GM12878 (cell line): ENCODE data around the gene SAPCD2. TPM values are rescaled to one million over a fixed set of nuclear protein-coding genes. Genes with fewer than 3 reads are reported as not detected.

ENCODE experiments used
- ATAC-seq: fragments of 200-7000 bp; cut with Tn5 transposase; 3 replicates; pipeline ENCODE4 v1.9.1; 2020; ENCODE audit warnings: mild to moderate bottlenecking, moderate library complexity
- BruUV-seq: library from RNA; stranded (reverse); fragments of 400-500 nt; replicated peaks from 2 replicates; lab custom pipeline; 2021; lab: Mats Ljungman, UMichigan
- CTCF ChIA-PET: fragments of 300-600 bp; sonication (Branson Sonifier 250); formaldehyde crosslinking; extraction: SDS; loops from one replicate; lab custom pipeline; 2021; ENCODE audit warnings: inconsistent platforms; lab: Yijun Ruan, JAX
- POLR2A ChIA-PET: fragments of 350-600 bp; formaldehyde crosslinking; extraction: SDS; loops from one replicate; lab custom pipeline; 2021; ENCODE audit warnings: inconsistent platforms; lab: Charles Lee
- RAD21 ChIA-PET: fragments of 300-600 bp; sonication (Branson Sonifier 250); formaldehyde crosslinking; loops from one replicate; lab custom pipeline; 2023; ENCODE audit warnings: antibody characterized with exemption; ENCODE audit not compliant: unreplicated experiment; lab: Charles Lee
- SMC1A ChIA-PET: fragments of 300-600 bp; sonication (Branson Sonifier 250); formaldehyde crosslinking; loops from one replicate; lab custom pipeline; 2023; ENCODE audit not compliant: unreplicated experiment, uncharacterized antibody; lab: Charles Lee
- DNase-seq: peaks from one replicate; pipeline ENCODE4 v3.0.0-alpha.2; 2011; ENCODE audit warnings: low read depth, low spot score
- FAIRE-seq: peaks from 3 replicates; lab custom pipeline; 2011; peaks lifted over from hg19 to GRCh38; lab: Jason Lieb, UNC
- H2AFZ ChIP-seq: 2 replicates; pipeline ENCODE4 v1.6.0; 2011; ENCODE audit warnings: low read depth, low read length, control low read depth; ENCODE audit not compliant: control insufficient read depth
- H3K27ac ChIP-seq: 2 replicates; pipeline ENCODE4 v1.5.1; 2011; ENCODE audit warnings: control low read depth; ENCODE audit not compliant: control insufficient read depth, insufficient read depth
- H3K27me3 ChIP-seq, 2 experiments: replicated peaks in 1 of 2; 2 replicates each; pipeline versions ENCODE4 v1.6.0 to v1.6.1; 2011; ENCODE audit warnings: low read length in 1 of 2; ENCODE audit not compliant: control insufficient read depth in 2 of 2, insufficient read depth in 2 of 2
- H3K36me3 ChIP-seq, 2 experiments: 2 replicates each; pipeline ENCODE4 v1.5.1; 2011; ENCODE audit warnings: low read length in 1 of 2; ENCODE audit not compliant: control insufficient read depth in 2 of 2, insufficient read depth in 2 of 2
- H3K4me1 ChIP-seq: 2 replicates; pipeline ENCODE4 v1.6.1; 2011; ENCODE audit warnings: mild to moderate bottlenecking, low read length, moderate library complexity, mixed read lengths; ENCODE audit not compliant: control insufficient read depth, insufficient read depth
- H3K4me2 ChIP-seq: 2 replicates; pipeline ENCODE4 v1.6.0; 2011; ENCODE audit warnings: control low read depth; ENCODE audit not compliant: control insufficient read depth, insufficient read depth
- H3K4me3 ChIP-seq: fragments of 200-600 bp; sonication (generic); 2 replicates; pipeline ENCODE4 v1.5.1; 2016
- H3K79me2 ChIP-seq: 2 replicates; pipeline ENCODE4 v1.6.0; 2011; ENCODE audit warnings: low read length; ENCODE audit not compliant: control insufficient read depth, insufficient read depth
- H3K9ac ChIP-seq: 2 replicates; pipeline ENCODE4 v1.8.0; 2011; ENCODE audit warnings: low read length, control low read depth, mixed read lengths; ENCODE audit not compliant: control insufficient read depth, insufficient read depth
- H3K9me3 ChIP-seq: replicated peaks from 3 replicates; pipeline ENCODE4 v1.5.1; 2011; ENCODE audit warnings: mild to moderate bottlenecking, low read length; ENCODE audit not compliant: control insufficient read depth, insufficient read depth
- H4K20me1 ChIP-seq: 2 replicates; pipeline ENCODE4 v1.6.0; 2011; ENCODE audit not compliant: control insufficient read depth, insufficient read depth
- CEBPB ChIP-seq, 2 experiments: fragments of 150-350 bp in 1 of 2; IDR thresholded peaks; 2 replicates each; pipeline ENCODE4 v1.6.1; 2012 to 2014; ENCODE audit warnings: low read depth in 2 of 2, low read length in 2 of 2, borderline replicate concordance in 1 of 2, inconsistent platforms in 1 of 2
- CHD1 ChIP-seq: IDR thresholded peaks from 2 replicates; pipeline ENCODE4 v1.6.1; 2012; ENCODE audit warnings: low read depth, low read length, improper control_type of control experiment
- CREB1 ChIP-seq: IDR thresholded peaks from 2 replicates; pipeline ENCODE4 v1.6.1; 2012; ENCODE audit warnings: low read depth, mild to moderate bottlenecking, inconsistent platforms
- CREM ChIP-seq: IDR thresholded peaks from 2 replicates; pipeline ENCODE4 v1.6.1; 2014; ENCODE audit warnings: antibody characterized with exemption, low read depth
- HDGF ChIP-seq: fragments of 450-650 bp; IDR thresholded peaks from 2 replicates; pipeline ENCODE4 v1.6.1; 2016; ENCODE audit warnings: antibody characterized with exemption
- IKZF1 ChIP-seq: fragments of 450-650 bp; conservative IDR thresholded peaks from 2 replicates; pipeline ENCODE4 v1.6.1; 2017; ENCODE audit warnings: antibody characterized with exemption, mild to moderate bottlenecking
- LARP7 ChIP-seq: fragments of 450-650 bp; IDR thresholded peaks from 2 replicates; pipeline ENCODE4 v1.6.1; 2017; ENCODE audit warnings: mild to moderate bottlenecking
- MYB ChIP-seq: fragments of 150-350 bp; IDR thresholded peaks from 2 replicates; pipeline ENCODE4 v1.6.1; 2014; ENCODE audit warnings: mild to moderate bottlenecking, low read depth, low read length, borderline replicate concordance
- NFYA ChIP-seq: IDR thresholded peaks from 2 replicates; pipeline ENCODE4 v1.6.1; 2011; ENCODE audit warnings: low read depth, mild to moderate bottlenecking, low read length, improper control_type of control experiment, borderline replicate concordance
- PML ChIP-seq: IDR thresholded peaks from 2 replicates; pipeline ENCODE4 v1.6.1; 2012; ENCODE audit warnings: low read length, inconsistent platforms
- SMAD1 ChIP-seq: fragments of 450-650 bp; IDR thresholded peaks from 2 replicates; pipeline ENCODE4 v1.6.1; 2018; ENCODE audit warnings: mild to moderate bottlenecking, low read depth; ENCODE audit not compliant: partially characterized antibody
- ZBED1 ChIP-seq: IDR thresholded peaks from 2 replicates; pipeline ENCODE4 v1.6.1; 2016; ENCODE audit warnings: borderline replicate concordance
- ZNF384 ChIP-seq: IDR thresholded peaks from 2 replicates; pipeline ENCODE4 v1.6.1; 2012; ENCODE audit warnings: low read depth, mild to moderate bottlenecking, low read length, improper control_type of control experiment, borderline replicate concordance
- WGBS: methylation state at CpG from one replicate; pipeline ENCODE4 v1.1.6; 2016; ENCODE audit warnings: low lambda C conversion rate; ENCODE audit not compliant: insufficient replicate concordance, insufficient coverage; ENCODE audit errors: missing lambda C conversion rate; 5-methylcytosine and 5-hydroxymethylcytosine counted together
- in situ Hi-C: fragments of 300-500 bp; cut with MboI; formaldehyde crosslinking; loops from 9 replicates; pipeline ENCODE4 v1.14.3; 2018; ENCODE audit warnings: mixed read lengths
- intact Hi-C: fragments of 100-400 bp; cut with micrococcal nuclease; formaldehyde crosslinking; loops from one replicate; pipeline ENCODE4 v1.14.2; 2022; ENCODE audit not compliant: unreplicated experiment
- polyA plus RNA-seq, 11 experiments: library from polyadenylated mRNA; depleted of rRNA in 4 of 11; unstranded in 6 of 11; stranded (reverse) in 5 of 11; fragments of >200 nt; fragmentation: Nextera tagmentation in 4 of 11; fragmentation: Illumina TruSeq in 1 of 11; extraction: Ambion mirVana in 4 of 11; extraction: Trizol in 1 of 11; gene quantifications; 1 replicate in 1 of 11; 2 replicates in 10 of 11; pipeline versions ENCODE4 v1.2.1 to v1.2.3, GENCODE V29; 2011 to 2016; ENCODE audit warnings: inconsistent platforms in 2 of 11, missing spikeins in 2 of 11, low read depth in 1 of 11
- total RNA-seq, 4 experiments: library from RNA; depleted of rRNA in 3 of 4; stranded (reverse); fragments of >200 nt in 3 of 4; fragmentation: Illumina TruSeq in 1 of 4; extraction: Trizol in 1 of 4; gene quantifications; 2 replicates each; pipeline versions ENCODE4 v1.2.1 to v1.2.3, GENCODE V29; 2013 to 2021
- TF ChIP-seq, protein P1 (sequence below): IDR thresholded peaks from 2 replicates; pipeline ENCODE4 v1.6.1; 2012; ENCODE audit warnings: low read depth, low read length, improper control_type of control experiment
- TF ChIP-seq, protein P2 (sequence below): fragments of 450-650 bp; IDR thresholded peaks from 2 replicates; pipeline ENCODE4 v1.6.1; 2017; ENCODE audit warnings: mild to moderate bottlenecking

SAPCD2 gene
- total and polyA plus RNA-seq, 10 of the 15 experiments (the other 5 are each of a cell fraction or from before 2014, with no cell fraction given) = 1.6 to 35.2 (median 7.2) TPM

DNA sequence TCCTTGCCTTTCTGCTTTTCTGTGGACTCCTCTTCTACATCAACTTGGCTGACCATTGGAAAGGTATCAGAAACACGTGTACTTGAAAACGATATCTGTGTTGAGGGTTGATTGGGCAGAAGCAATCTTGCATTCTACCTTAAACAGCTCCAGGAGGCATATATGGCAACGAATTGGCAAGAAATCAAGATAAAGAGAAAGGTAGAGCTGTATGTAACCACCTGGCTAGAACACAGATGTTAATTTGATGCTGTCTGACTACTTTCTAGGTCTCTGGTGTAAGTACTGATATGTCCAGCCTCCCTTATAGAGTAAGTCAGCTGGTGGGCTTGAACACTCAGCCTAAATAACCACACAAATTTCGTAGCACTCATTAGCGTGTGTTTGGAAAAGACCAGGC, 17.8 kb upstream of the SAPCD2 start:
- ChIA-PET RAD21 (interaction anchor here (0.7 to 2.7 kb wide), 5 partner anchors 8 to 113 kb away, joined by 3 to 32 read pairs (median 15); partner anchors contain the start of genes SAPCD2 and TPRN), SMC1A (interaction anchor here (2.7 kb wide), 1 partner anchor 11 kb away, joined by 11 read pairs; the partner anchor contains the start of gene UAP1L1), CTCF (interaction anchor here (0.8 to 1.6 kb wide), 6 partner anchors 20 to 149 kb away, joined by 3 to 9 read pairs (median 4); no protein-coding TSS in a partner anchor), POLR2A (interaction anchor here (0.5 to 1.7 kb wide), 9 partner anchors 8 to 325 kb away, joined by 3 to 7 read pairs (median 5); partner anchors contain the start of genes SAPCD2 and TPRN)
- H3K9me3 ChIP-seq = no peaks in the 10 kb centered on the region
- TF ChIP-seq CHD1 = no peak
- TF ChIP-seq HDGF = no peak
- TF ChIP-seq CREB1 = no peak
- TF ChIP-seq ZBED1 = no peak
- TF ChIP-seq PML = no peak
- TF ChIP-seq ZNF384 = no peak
- no peak for TF ChIP-seq CEBPB (IDR thresholded peaks at IDR 0.05; ENCODE audit: borderline replicate concordance in 1 of 2, low read depth in 2 of 2, low read length in 2 of 2)
- no peak for TF ChIP-seq CREM
- TF ChIP-seq, protein P1, sequence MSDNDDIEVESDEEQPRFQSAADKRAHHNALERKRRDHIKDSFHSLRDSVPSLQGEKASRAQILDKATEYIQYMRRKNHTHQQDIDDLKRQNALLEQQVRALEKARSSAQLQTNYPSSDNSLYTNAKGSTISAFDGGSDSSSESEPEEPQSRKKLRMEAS = no peak
- no peak for TF ChIP-seq MYB
- no peak for TF ChIP-seq LARP7
- TF ChIP-seq NFYA = no peak
- no peak for TF ChIP-seq SMAD1
- TF ChIP-seq, protein P2, sequence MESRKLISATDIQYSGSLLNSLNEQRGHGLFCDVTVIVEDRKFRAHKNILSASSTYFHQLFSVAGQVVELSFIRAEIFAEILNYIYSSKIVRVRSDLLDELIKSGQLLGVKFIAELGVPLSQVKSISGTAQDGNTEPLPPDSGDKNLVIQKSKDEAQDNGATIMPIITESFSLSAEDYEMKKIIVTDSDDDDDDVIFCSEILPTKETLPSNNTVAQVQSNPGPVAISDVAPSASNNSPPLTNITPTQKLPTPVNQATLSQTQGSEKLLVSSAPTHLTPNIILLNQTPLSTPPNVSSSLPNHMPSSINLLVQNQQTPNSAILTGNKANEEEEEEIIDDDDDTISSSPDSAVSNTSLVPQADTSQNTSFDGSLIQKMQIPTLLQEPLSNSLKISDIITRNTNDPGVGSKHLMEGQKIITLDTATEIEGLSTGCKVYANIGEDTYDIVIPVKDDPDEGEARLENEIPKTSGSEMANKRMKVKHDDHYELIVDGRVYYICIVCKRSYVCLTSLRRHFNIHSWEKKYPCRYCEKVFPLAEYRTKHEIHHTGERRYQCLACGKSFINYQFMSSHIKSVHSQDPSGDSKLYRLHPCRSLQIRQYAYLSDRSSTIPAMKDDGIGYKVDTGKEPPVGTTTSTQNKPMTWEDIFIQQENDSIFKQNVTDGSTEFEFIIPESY = no peak
- TF ChIP-seq IKZF1 = no peak
- H3K4me2 ChIP-seq = peak overlapping the region; percentile 96; the same call in 1 of the 2 replicates
- in situ Hi-C loops = no loop called here
- DNase-seq (no peak), ATAC-seq (no peak), FAIRE-seq (no peak)
- no peaks in the 10 kb centered on the region for H3K27me3 ChIP-seq
- H3K4me3 ChIP-seq = peak overlapping the region; percentile 73
- no peak overlapping the region for H2AFZ ChIP-seq
- 93% methylated on average over 5 of the region's 5 CpGs for WGBS
- intact Hi-C loops = no loop called here
- peaks cover 0 to 3% of the 10 kb centered on the region in 2 experiments; a peak in 1 of 4 replicates for H3K36me3 ChIP-seq
- H3K27ac ChIP-seq = no peak overlapping the region
- H3K9ac ChIP-seq = no peak overlapping the region
- no peaks in the 10 kb centered on the region for H4K20me1 ChIP-seq
- BruUV-seq = TSS peak; percentile 48
- peaks cover 10% of the 10 kb centered on the region for H3K79me2 ChIP-seq
- H3K4me1 ChIP-seq = peaks cover 24% of the 10 kb centered on the region
